Fibroblast of lung (primary cell): ENCODE data around the gene RBCK1. TPM values are rescaled to one million over a fixed set of nuclear protein-coding genes. Genes with fewer than 3 reads are reported as not detected.

Experiments used
- DNase-seq, 2 donors: peaks; one replicate each; pipeline versions ENCODE4 v3.0.0 to v3.0.0-alpha.2; 2010; ENCODE audit warnings: low read depth in 2 of 2
- H2AFZ ChIP-seq: 2 replicates; pipeline ENCODE4 v1.5.1; 2012; ENCODE audit warnings: low read length, control low read depth, inconsistent platforms
- H3K27ac ChIP-seq: 2 replicates; pipeline ENCODE4 v1.5.1; 2011; ENCODE audit warnings: low read length, control low read depth; ENCODE audit not compliant: insufficient read depth
- H3K27me3 ChIP-seq: 2 replicates; pipeline ENCODE4 v1.5.1; 2011; ENCODE audit warnings: mild to moderate bottlenecking, low read length; ENCODE audit not compliant: control insufficient read depth, insufficient read depth
- H3K36me3 ChIP-seq: 2 replicates; pipeline ENCODE4 v1.5.1; 2011; ENCODE audit warnings: low read length; ENCODE audit not compliant: control insufficient read depth, insufficient read depth
- H3K4me1 ChIP-seq: 2 replicates; pipeline ENCODE4 v1.5.1; 2011; ENCODE audit warnings: low read length; ENCODE audit not compliant: control insufficient read depth, insufficient read depth; ENCODE audit errors: extremely low read depth
- H3K4me2 ChIP-seq: 2 replicates; pipeline ENCODE4 v1.5.1; 2011; ENCODE audit warnings: low read length, control low read depth; ENCODE audit not compliant: insufficient read depth; ENCODE audit errors: extremely low read depth
- H3K4me3 ChIP-seq, 4 experiments: fragments of 200-600 bp in 1 of 4; sonication (generic) in 1 of 4; replicated peaks in 1 of 4; 2 replicates each; pipeline ENCODE4 v1.5.1; 2011 to 2016; ENCODE audit warnings: low read length in 4 of 4, low read depth in 3 of 4, mild to moderate bottlenecking in 3 of 4, control low read depth in 2 of 4, inconsistent platforms in 1 of 4, mixed read lengths in 1 of 4; ENCODE audit not compliant: insufficient read depth in 1 of 4; ENCODE audit errors: control extremely low read depth in 1 of 4
- H3K79me2 ChIP-seq: 2 replicates; pipeline ENCODE4 v1.5.1; 2012; ENCODE audit warnings: mild to moderate bottlenecking, low read length, inconsistent platforms; ENCODE audit not compliant: control insufficient read depth, insufficient read depth
- H3K9ac ChIP-seq: 2 replicates; pipeline ENCODE4 v1.5.1; 2011; ENCODE audit warnings: mild to moderate bottlenecking, low read length, control low read depth; ENCODE audit not compliant: insufficient read depth
- H3K9me3 ChIP-seq: 2 replicates; pipeline ENCODE4 v1.5.1; 2012; ENCODE audit warnings: low read depth, low read length; ENCODE audit not compliant: control insufficient read depth, insufficient read depth
- H4K20me1 ChIP-seq: 2 replicates; pipeline ENCODE4 v1.5.1; 2011; ENCODE audit warnings: low read length; ENCODE audit not compliant: control insufficient read depth, insufficient read depth; ENCODE audit errors: extremely low read depth
- CTCF ChIP-seq, 2 donors: IDR thresholded peaks in 1 of 2; conservative IDR thresholded peaks in 1 of 2; 1 replicate in 1 of 2; 2 replicates in 1 of 2; pipeline ENCODE4 v1.5.1; 2011 to 2012; ENCODE audit warnings: low read length in 2 of 2, control low read depth in 1 of 2, inconsistent platforms in 1 of 2, low read depth in 1 of 2, mild to moderate bottlenecking in 1 of 2
- EZH2 ChIP-seq: IDR thresholded peaks from 2 replicates; pipeline ENCODE4 v1.5.1; 2012; ENCODE audit warnings: low read length, control low read depth, mild to moderate bottlenecking; ENCODE audit errors: missing control alignments
- polyA plus RNA-seq, 2 donors: library from polyadenylated mRNA; depleted of rRNA in 1 of 2; stranded (reverse) in 1 of 2; unstranded in 1 of 2; fragments of >200 nt; gene quantifications; 2 replicates each; pipeline ENCODE4 v1.2.1, GENCODE V29; 2011 to 2012; ENCODE audit warnings: missing spikeins in 1 of 2
- total RNA-seq: library from RNA; depleted of rRNA; stranded (reverse); fragments of >200 nt; gene quantifications from 2 replicates; pipeline ENCODE4 v1.2.1, GENCODE V29; 2014

Gene RBCK1
- total and polyA plus RNA-seq, 2 donors (not counting 1 experiment from before 2014, with no cell fraction given) = 35.2 to 89.0 TPM

DNA sequence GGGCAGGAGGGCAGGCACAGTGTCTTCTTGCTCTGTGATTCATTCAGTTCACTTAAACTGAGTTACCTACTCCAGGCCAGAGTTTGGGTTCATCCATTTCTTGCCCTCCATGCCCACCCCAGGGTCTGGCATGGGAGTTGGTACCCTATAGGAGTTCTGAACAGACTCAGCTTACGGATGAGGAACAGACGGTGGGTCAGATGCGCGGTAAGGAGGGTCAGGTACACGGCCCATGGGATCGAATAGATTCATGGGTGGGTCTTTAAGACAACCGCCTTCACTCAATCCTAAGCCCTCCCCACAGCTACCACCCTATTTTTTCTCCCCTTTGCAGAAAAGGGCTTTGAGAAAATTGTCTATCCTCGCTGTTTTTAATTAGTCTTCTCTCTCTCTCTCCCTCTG, 40.6 kb upstream of the RBCK1 start:
- no peak overlapping the region for H3K4me3 ChIP-seq
- H3K9ac ChIP-seq = no peak overlapping the region
- H3K79me2 ChIP-seq = no peaks in the 10 kb centered on the region
- no peak overlapping the region for H3K27ac ChIP-seq
- H2AFZ ChIP-seq = no peak overlapping the region
- no peaks in the 10 kb centered on the region for H3K27me3 ChIP-seq
- no peaks in the 10 kb centered on the region for H3K36me3 ChIP-seq
- H3K4me1 ChIP-seq = peaks cover 8% of the 10 kb centered on the region
- H3K9me3 ChIP-seq = no peaks in the 10 kb centered on the region
- no peak overlapping the region for H3K4me2 ChIP-seq
- TF ChIP-seq CTCF (conservative IDR thresholded peaks at IDR 0.05 in 1 of 2, IDR thresholded peaks at IDR 0.05 in 1 of 2; ENCODE audit: low read depth in 1 of 2, low read length in 2 of 2) = no peak
- no peak for TF ChIP-seq EZH2
- H4K20me1 ChIP-seq = no peaks in the 10 kb centered on the region
- DNase-seq = no peak

- H3K27ac ChIP-seq = no peak overlapping the region
- TF ChIP-seq EZH2 (no peak), CTCF (conservative IDR thresholded peaks at IDR 0.05 in 1 of 2, IDR thresholded peaks at IDR 0.05 in 1 of 2; ENCODE audit: low read depth in 1 of 2, low read length in 2 of 2) (no peak)
- no peaks in the 10 kb centered on the region for H3K36me3 ChIP-seq
- no peaks in the 10 kb centered on the region for H3K79me2 ChIP-seq
- no peak overlapping the region for H3K4me2 ChIP-seq
- DNase-seq = no peak
- H4K20me1 ChIP-seq = no peaks in the 10 kb centered on the region
- no peaks in the 10 kb centered on the region for H3K9me3 ChIP-seq
- no peaks in the 10 kb centered on the region for H3K27me3 ChIP-seq
- no peak overlapping the region for H2AFZ ChIP-seq
- no peak overlapping the region for H3K4me3 ChIP-seq
- no peak overlapping the region for H3K9ac ChIP-seq
- peaks cover 19% of the 10 kb centered on the region for H3K4me1 ChIP-seq
Measured at GRCh38 chr20:368915-369314, 39.2 kb upstream of the RBCK1 start.

- Histone ChIP-seq H3K4me1 (peaks cover 19% of the 10 kb centered on the region), H4K20me1 (no peaks in the 10 kb centered on the region), H3K9ac (no peak overlapping the region), H3K79me2 (no peaks in the 10 kb centered on the region), H2AFZ (no peak overlapping the region), H3K4me2 (no peak overlapping the region), H3K27ac (no peak overlapping the region), H3K4me3 (no peak overlapping the region), H3K27me3 (no peaks in the 10 kb centered on the region), H3K9me3 (no peaks in the 10 kb centered on the region), H3K36me3 (no peaks in the 10 kb centered on the region)
- TF ChIP-seq CTCF (conservative IDR thresholded peaks at IDR 0.05 in 1 of 2, IDR thresholded peaks at IDR 0.05 in 1 of 2; ENCODE audit: low read depth in 1 of 2, low read length in 2 of 2) = no peak
- DNase-seq = no peak
Measured at GRCh38 chr20:370151-370600, 37.9 kb upstream of the RBCK1 start.
